Measurements from ENCODE around the gene RAG1.

DNA sequence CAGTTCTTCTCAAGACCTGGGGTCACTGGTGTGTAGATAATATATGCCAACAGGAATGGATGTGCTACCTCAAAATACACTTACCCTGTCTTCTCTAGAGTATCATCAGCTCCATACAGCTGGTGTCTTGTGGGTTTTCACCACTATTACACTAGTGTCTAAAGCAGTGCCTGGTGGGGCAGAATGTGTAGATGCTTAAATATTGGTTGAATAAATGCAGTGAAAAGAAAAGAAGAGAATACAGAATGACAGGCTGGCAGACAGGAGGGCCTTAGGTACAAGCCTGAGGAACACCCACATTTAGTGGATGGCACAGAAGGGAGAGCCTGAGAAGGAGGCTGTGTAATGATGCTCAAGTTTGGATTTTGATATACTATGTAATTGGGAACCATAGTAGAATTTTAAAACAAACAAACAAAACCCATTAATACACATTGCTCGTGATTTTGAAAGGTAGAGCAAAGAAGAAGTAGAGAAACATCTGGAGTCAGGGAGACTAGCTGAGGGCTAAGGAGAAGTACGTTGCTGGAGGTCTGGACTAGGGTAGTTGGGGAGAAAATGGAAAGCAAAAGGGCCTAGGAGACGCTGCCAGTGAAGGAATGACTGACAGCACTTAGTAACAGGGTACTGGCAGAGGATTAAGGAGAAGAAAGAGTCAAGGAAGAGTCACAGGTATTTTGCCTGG is 50.7 kb downstream of the RAG1 start:
- TF ChIP-seq CTCF (IDR thresholded peaks at IDR 0.05) (no peak), EZH2 (IDR thresholded peaks at IDR 0.05; ENCODE audit: borderline replicate concordance, insufficient read depth, low read depth, low read length, poor library complexity, severe bottlenecking) (no peak)
